Stimulated activated naive CD4-positive, alpha-beta T cell (primary cell): ENCODE results near the gene IMPDH2.

Source experiments
- DNase-seq, 6 experiments: peaks; one replicate each; lab custom pipeline; 2025; lab: John Stamatoyannopoulos, UW

The IMPDH2 gene

GRCh38 chr3:48982016-48982415 is 47.2 kb downstream of the IMPDH2 start:
- DNase-seq: no peak

- DNase-seq: no peak
Measured at GRCh38 chr3:48980295-48980694, 48.9 kb downstream of the IMPDH2 start.

- DNase-seq: no peak
Measured at GRCh38 chr3:48979451-48979850, 49.7 kb downstream of the IMPDH2 start.
